Measurements from ENCODE around the gene MAP1LC3A. TPM values are rescaled to one million over a fixed set of nuclear protein-coding genes. Genes with fewer than 3 reads are reported as not detected.
A peak's percentile ranks its signal among the peaks of the same experiment; 100 is the strongest.

Gene MAP1LC3A
- total RNA-seq, 1 experiment from 2014 or later = 0.10 TPM

DNA sequence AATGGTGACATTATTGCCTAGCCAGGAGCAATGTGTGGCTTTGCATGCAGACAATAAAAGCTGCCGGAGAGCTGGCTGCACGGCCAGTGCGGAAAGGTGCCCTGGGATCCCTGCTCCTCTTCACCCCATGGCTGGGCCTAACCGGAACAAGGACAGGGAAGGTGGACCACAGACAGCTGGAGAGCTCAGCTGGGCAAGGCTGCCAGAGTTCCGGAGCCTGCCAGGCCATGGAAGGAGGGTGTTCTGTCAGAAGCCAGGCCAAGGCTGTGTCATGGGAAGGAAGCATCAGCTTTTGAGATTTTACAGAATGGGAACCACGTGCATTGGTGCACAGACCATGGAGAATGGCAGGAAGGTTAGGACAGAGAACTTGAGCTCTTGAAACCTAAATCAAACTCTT, 25.0 kb downstream of the MAP1LC3A start:
- DNase-seq = no peak
- H3K27me3 ChIP-seq = no peaks in the 10 kb centered on the region
- no peak overlapping the region for H3K27ac ChIP-seq
- H3K4me3 ChIP-seq = no peak overlapping the region
- H3K4me1 ChIP-seq = no peaks in the 10 kb centered on the region
- no peaks in the 10 kb centered on the region for H3K9me3 ChIP-seq (replicated peaks)
- peaks cover 10% of the 10 kb centered on the region for H3K36me3 ChIP-seq

DNA sequence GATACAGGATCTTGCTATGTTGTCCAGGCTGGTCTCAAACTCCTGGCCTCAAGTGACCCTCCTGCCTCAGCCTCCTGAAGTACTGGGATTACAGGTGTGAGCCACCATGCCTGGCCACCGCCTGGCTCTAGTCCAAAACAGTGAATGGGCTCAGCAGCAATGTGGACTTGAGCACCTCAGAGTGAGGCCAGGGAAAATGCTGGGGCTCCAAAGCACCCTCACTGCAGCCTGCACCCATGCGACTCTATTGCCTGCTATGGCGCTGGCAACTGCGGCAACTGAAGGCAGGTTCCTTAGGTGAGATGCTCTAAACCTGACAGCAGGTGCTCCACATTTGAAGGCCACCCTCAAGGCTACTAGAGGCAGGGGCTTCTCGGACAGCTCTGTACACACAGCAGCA, 26.5 kb downstream of the MAP1LC3A start:
- DNase-seq = no peak

DNA sequence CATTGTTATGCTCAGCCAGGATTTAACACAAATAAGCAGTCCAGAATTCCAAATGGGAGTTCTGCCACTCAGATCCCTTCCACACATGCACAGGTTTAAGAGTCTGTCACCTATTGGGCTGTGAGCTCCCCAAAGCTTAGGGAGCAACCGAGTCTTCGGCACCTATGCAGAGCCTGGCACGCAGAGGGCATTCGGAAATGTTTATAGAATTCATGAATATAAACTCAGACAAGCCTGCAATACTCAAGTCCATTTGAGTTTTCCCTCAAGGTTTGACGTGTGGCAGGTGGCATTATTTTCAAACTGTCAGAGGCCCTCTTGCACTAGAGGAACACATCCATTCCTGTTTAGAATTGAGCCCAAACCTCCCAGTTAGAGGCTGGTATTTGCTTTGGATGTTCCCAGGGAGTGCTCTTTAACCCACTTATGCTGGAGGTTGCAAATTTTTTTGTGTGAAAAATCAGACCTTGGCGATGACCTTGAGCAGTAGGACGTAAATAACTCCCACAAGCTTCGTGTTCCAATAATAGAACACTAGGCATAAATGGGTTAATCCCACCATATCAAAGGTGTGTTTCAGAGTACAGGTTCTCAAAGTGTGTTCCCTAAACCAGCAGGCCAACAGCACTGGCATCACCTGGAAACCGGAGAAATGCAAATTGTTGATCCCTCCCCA, 28.1 kb downstream of the MAP1LC3A start:
- Histone ChIP-seq H3K27ac (no peak overlapping the region), H3K27me3 (no peaks in the 10 kb centered on the region), H3K4me1 (no peaks in the 10 kb centered on the region), H3K4me3 (no peak overlapping the region), H3K9me3 (replicated peaks) (no peaks in the 10 kb centered on the region), H3K36me3 (peaks cover 10% of the 10 kb centered on the region)
- no peak for DNase-seq

More for the DNA sequence above, 26.5 kb downstream of the MAP1LC3A start:
- Histone ChIP-seq H3K27me3 (no peaks in the 10 kb centered on the region), H3K9me3 (replicated peaks) (no peaks in the 10 kb centered on the region), H3K4me3 (no peak overlapping the region), H3K36me3 (peaks cover 10% of the 10 kb centered on the region), H3K4me1 (no peaks in the 10 kb centered on the region), H3K27ac (no peak overlapping the region)

DNA sequence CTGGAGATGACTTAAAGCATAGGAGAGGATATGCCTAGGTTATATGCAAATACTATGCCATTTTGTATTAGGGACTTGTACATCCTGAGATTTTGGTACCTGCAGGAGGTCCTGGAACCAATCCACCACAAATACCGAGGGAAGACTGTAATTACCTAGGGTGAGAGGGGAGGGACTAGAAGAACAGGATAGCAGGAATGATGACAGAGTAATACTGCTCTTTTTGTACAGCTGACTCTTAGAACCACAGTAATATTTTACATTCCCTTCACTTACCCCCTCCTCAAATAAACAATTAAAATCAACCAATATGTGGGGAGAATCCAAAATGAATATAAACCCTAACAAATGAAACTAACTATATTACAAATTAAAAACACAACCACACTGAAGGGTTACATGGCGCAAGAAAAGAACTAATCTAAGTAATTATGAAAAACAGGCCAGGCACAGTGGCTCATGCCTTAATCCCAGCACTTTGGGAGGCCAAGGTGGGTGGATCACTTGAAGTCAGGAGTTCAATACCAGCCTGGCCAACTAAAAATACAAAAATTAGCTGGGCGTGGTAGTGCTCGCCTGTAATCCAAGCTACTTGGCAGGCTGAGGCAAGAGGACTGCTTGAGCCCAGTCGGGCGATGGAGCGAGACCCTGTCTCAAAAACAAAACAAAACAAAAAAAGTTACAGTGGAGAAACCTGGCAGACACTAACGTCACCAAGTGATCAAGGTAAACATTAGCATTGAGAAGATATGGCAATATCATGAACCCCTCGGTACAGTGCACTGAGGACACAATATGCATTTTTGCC, 37.1 kb downstream of the MAP1LC3A start:
- no peak overlapping the region for H3K27ac ChIP-seq
- H3K27me3 ChIP-seq = no peaks in the 10 kb centered on the region
- H3K4me1 ChIP-seq = no peaks in the 10 kb centered on the region
- no peak for DNase-seq
- no peak overlapping the region for H3K4me3 ChIP-seq
- no peaks in the 10 kb centered on the region for H3K9me3 ChIP-seq (replicated peaks)
- no peaks in the 10 kb centered on the region for H3K36me3 ChIP-seq

DNA sequence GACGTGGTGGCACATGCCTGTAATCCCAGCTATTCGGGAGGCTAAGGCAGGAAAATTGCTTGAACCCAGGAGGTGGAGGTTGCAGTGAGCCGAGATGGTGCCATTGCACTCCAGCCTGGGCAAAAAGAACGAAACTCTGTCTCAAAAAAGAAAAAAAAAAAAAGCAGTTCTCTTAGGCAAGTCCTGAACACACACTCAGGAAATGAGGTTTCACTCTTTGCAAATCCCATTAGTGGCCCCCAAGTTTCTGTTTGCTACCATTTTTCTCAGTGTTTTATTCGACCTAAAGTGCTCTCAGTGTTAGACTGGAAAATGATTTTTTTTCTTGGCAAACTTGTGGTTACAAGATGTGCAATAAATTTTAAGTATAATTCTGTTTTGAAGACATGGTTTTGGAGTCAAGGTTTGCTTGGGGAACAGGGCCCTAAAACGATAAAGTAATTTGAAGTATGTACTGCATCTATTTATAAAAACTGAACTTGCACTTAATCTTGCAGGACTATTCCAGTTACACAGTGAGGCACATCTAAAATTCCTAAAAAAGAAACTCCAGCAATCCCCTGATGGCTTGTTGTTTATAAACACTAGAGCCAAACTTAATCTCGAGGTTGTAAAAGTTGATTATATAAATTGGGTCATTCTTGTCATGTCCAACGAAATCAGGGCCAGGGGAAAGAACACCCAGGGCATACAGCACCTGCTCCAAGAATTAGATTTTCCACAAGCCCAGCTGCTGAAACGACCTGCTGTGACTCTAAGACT, 42.6 kb downstream of the MAP1LC3A start:
- peak in 1 of 2 experiments; percentile 26 for DNase-seq
- H3K27me3 ChIP-seq = no peaks in the 10 kb centered on the region
- no peaks in the 10 kb centered on the region for H3K9me3 ChIP-seq (replicated peaks)
- no peak overlapping the region for H3K4me3 ChIP-seq
- peaks cover 5% of the 10 kb centered on the region for H3K36me3 ChIP-seq
- H3K4me1 ChIP-seq = no peaks in the 10 kb centered on the region
- H3K27ac ChIP-seq = no peak overlapping the region

DNA sequence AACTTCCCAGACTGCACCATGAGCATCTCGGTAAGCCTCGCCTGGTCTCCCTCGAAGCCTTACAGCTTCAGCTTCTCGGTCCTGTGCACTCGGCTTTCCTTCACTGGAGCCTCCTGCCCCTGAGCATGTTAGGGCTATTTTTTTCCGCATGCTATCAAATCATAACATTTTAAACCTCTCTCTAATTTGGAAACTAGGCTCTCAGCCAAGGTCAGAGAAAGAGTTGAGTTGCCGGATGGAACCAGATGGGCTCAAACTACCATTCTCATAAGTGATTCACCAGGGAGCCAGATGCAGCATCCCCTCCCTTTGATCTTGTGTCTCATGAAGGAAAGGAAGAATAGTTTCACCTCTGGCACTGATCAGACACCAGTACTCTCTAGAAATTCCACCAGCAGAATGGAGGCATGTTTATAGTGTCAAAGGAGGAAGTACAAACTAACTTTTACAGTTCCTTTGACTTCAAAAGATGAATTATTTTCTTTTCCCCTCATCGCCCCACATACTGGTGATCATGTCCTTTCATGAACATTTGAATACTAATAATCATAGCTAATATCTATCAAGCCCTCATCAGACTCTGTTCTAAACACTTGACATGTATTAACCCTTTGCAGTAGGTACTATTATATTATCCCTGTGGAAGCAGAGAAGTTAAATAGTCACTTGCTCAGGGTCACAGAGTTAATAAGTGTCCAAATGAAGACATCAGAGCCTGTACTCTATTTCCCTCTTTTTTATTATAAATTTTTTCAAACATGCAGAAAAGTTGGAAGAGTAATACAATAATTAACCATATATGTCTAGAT, 46.7 kb downstream of the MAP1LC3A start:
- no peak for DNase-seq
- no peaks in the 10 kb centered on the region for H3K9me3 ChIP-seq (replicated peaks)
- peaks cover 5% of the 10 kb centered on the region for H3K36me3 ChIP-seq

DNA sequence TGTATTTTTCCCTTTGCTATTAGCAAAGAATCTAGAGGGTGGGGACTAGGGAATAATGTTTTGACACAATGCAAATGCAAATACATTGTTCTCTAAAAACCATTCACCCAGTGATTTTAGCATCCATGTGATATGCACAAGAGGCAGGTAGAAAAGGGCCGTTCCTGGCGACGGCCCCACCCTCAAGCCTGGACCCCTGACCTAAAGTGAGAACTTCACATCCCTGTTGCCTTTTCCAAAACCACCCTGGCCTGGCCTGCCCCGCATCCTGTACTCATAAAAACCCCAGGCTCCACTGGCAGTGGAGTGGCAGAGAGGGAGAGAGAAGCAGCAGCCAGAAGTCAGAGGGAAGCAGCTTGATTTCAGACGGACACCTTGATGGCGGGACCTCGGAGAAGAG, 48.5 kb downstream of the MAP1LC3A start:
- Histone ChIP-seq H3K36me3 (peaks cover 5% of the 10 kb centered on the region), H3K27ac (no peak overlapping the region), H3K4me1 (no peaks in the 10 kb centered on the region), H3K9me3 (replicated peaks) (no peaks in the 10 kb centered on the region), H3K4me3 (no peak overlapping the region), H3K27me3 (no peaks in the 10 kb centered on the region)
- no peak for DNase-seq

More for the DNA sequence above, 46.7 kb downstream of the MAP1LC3A start:
- no peak overlapping the region for H3K4me3 ChIP-seq
- H3K4me1 ChIP-seq = no peaks in the 10 kb centered on the region
- H3K27ac ChIP-seq = no peak overlapping the region
- no peaks in the 10 kb centered on the region for H3K27me3 ChIP-seq

Other genes starting within 250 kb of the MAP1LC3A start
- 89.5 and 91.1 TPM in 2 replicates for gene ITCH, start 195.4 kb upstream of the MAP1LC3A start, total RNA-seq (2014; rRNA removed; shearing (Covaris generic))
- 199 and 256 TPM in 2 replicates for gene DYNLRB1, start 42.3 kb upstream of the MAP1LC3A start, total RNA-seq (2014; rRNA removed; shearing (Covaris generic))
- gene PIGU, start 118.4 kb downstream of the MAP1LC3A start, total RNA-seq (2014; rRNA removed; shearing (Covaris generic)) = 48.2 and 50.5 TPM in 2 replicates
- 4.9 and 5.8 TPM in 2 replicates for gene TP53INP2, start 145.6 kb downstream of the MAP1LC3A start, total RNA-seq (2014; rRNA removed; shearing (Covaris generic))